ENCODE data around the gene PSME2.

PSME2 gene

GRCh38 chr14:24132976-24133375, 13.4 kb downstream of the PSME2 start:
- no peak for DNase-seq

- DNase-seq, result no peak
These were observed 14.2 kb downstream of the PSME2 start for GRCh38 chr14:24132061-24132685.

- no peak for DNase-seq
These were observed 14.9 kb downstream of the PSME2 start for GRCh38 chr14:24131549-24131966.

- DNase-seq, result no peak
These were observed 15.5 kb downstream of the PSME2 start for GRCh38 chr14:24130717-24131548.

- DNase-seq, result no peak
These were observed 16.1 kb downstream of the PSME2 start, which contains the start of gene FITM1 for GRCh38 chr14:24130380-24130716. TSS of gene FITM1 (plus strand) at chr14:24130659. CDS start at chr14:24131564, 905 bp downstream.

- no peak for DNase-seq
These were observed 16.9 kb downstream of the PSME2 start for GRCh38 chr14:24129410-24129998.

GRCh38 chr14:24127673-24128072, 18.7 kb downstream of the PSME2 start:
- DNase-seq, result no peak

- no peak for DNase-seq
These were observed 19.5 kb downstream of the PSME2 start for GRCh38 chr14:24126939-24127338.

- no peak for DNase-seq
These were observed 22.7 kb downstream of the PSME2 start for GRCh38 chr14:24123424-24124417.

- DNase-seq, result no peak
These were observed 23.5 kb downstream of the PSME2 start for GRCh38 chr14:24122898-24123297.

- DNase-seq, result no peak
These were observed 24.0 kb downstream of the PSME2 start for GRCh38 chr14:24122416-24122815.

- DNase-seq, result no peak
These were observed 25.2 kb downstream of the PSME2 start for GRCh38 chr14:24121210-24121609.

- DNase-seq, result no peak
These were observed 26.7 kb downstream of the PSME2 start for GRCh38 chr14:24119691-24120090.

GRCh38 chr14:24117179-24117578, 29.2 kb downstream of the PSME2 start:
- DNase-seq, result no peak

GRCh38 chr14:24116128-24116814, 30.1 kb downstream of the PSME2 start:
- no peak for DNase-seq

- DNase-seq, result no peak
These were observed 30.8 kb downstream of the PSME2 start for GRCh38 chr14:24115422-24116127.

- DNase-seq, result peak; percentile 98
These were observed 31.6 kb downstream of the PSME2 start, which contains the start of the genes DCAF11 and NRL for GRCh38 chr14:24114532-24115421. TSS of gene DCAF11 (plus strand) at chr14:24114777. CDS start at chr14:24115595, 818 bp downstream. TSS of gene NRL (minus strand) at chr14:24114949. CDS start at chr14:24082848, 32,101 bp downstream.

GRCh38 chr14:24113801-24114531, 32.4 kb downstream of the PSME2 start:
- peak; percentile 66 for DNase-seq

- DNase-seq, result no peak
These were observed 33.0 kb downstream of the PSME2 start for GRCh38 chr14:24113379-24113800.

Data from activated CD8-positive, alpha-beta memory T cell treated with anti-CD3 and anti-CD28 coated beads, Interleukin-2, amount 50 U/mL, for 4 hours (primary cell).